Activated T-cell treated with anti-CD3 and anti-CD28 coated beads, Interleukin-2, amount 50 U/mL, for 1 hour (primary cell): ENCODE data around the gene PCDHGB4.
A peak's percentile ranks its signal among the peaks of the same experiment; 100 is the strongest.
"Not testable (repeated sequence)": the region's sequence is repeated elsewhere in the genome, so short reads cannot be mapped to it uniquely, and the experiment has no call there.

Experiments
- DNase-seq: peaks from one replicate; pipeline ENCODE4 v3.0.0-alpha.2; 2020

PCDHGB4 gene

DNA sequence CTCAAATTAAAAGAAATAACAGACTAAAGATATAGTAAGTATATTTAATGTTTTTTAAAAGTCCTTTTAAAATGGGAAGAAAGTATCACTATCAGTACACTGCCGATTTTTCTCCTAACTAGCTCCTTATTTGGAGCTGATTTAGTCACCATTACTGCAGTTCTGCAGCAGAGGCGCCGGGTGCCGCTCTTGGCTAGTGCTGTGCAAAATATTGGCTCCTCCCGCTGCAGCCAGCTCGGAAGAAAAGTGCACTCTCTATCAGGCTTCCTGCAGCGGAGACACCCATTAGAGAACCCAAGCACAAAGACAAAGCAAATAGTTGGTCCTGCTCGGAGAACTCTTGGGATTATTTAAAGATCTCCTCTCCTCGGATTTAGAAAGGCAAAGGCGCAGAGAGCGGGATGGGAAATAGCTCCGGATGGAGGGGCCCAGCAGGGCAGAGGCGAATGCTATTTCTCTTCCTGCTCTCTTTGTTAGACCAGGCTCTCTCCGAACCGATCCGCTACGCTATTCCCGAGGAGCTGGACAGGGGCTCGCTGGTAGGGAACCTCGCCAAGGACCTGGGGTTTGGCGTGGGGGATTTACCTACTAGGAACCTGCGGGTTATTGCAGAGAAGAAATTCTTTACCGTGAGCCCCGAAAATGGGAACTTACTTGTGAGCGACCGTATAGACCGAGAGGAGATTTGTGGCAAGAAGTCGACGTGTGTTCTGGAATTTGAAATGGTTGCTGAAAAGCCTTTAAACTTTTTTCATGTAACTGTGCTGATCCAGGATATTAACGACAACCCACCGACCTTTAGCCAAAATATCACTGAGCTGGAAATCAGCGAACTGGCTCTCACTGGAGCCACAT lies 17.3 kb upstream of the PCDHGB4 start, which contains the start of gene PCDHGB3:
Gene PCDHGB3, plus strand, starts transcription at position 249 of the 855 bp plus-strand sequence. Its CDS starts 153 bp downstream, at position 402.
- no peak for DNase-seq

DNA sequence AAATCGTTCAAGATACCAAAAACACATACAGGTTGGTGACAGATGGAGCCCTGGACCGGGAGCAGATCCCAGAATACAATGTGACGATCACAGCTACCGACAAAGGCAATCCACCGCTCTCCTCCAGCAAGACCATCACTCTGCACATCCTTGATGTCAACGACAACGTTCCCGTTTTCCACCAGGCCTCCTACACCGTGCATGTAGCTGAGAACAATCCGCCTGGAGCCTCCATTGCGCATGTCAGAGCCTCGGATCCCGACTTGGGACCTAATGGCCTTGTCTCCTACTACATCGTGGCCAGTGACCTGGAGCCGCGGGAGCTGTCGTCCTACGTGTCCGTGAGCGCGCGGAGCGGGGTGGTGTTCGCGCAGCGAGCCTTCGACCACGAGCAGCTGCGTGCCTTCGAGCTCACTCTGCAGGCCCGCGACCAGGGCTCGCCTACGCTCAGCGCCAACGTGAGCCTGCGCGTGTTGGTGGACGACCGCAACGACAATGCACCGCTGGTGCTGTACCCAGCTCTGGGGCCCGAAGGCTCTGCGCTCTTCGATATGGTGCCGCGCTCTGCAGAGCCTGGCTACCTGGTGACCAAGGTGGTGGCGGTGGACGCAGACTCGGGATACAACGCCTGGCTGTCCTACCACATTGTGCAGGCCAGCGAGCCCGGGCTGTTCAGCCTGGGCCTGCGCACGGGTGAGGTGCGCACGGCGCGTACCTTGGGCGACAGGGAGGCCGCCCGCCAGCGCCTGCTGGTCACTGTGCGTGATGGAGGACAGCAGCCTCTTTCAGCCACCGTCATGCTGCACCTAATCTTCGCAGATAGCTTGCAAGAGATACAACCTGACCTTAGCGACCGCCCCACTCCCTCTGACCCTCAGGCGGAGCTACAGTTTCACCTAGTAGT lies 15.7 kb upstream of the PCDHGB4 start:
- no peak for DNase-seq

GRCh38 chr5:141373673-141374317 lies 13.7 kb upstream of the PCDHGB4 start, which contains the start of gene PCDHGA6:
Gene PCDHGA6, plus strand, starts transcription at chr5:141373891. Its CDS starts 193 bp downstream, at chr5:141374084.
- DNase-seq: no peak

DNA sequence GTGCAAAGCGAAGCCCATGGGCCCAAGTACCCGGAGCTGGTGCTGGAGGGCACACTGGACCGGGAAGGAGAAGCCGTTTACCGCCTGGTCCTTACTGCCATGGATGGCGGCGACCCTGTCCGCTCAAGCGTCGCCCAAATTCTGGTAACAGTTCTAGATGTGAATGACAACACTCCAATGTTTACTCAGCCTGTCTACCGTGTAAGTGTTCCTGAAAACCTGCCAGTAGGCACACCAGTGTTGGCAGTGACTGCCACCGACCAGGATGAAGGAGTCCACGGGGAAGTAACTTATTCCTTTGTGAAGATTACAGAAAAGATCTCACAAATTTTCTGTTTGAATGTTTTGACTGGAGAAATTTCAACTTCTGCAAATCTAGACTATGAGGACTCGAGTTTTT lies 12.9 kb upstream of the PCDHGB4 start:
- no peak for DNase-seq

- DNase-seq: not testable (repeated sequence)
These were observed 11.9 kb upstream of the PCDHGB4 start for GRCh38 chr5:141375444-141376155.

- DNase-seq: no peak
These were observed 4.8 kb upstream of the PCDHGB4 start, which contains the start of gene PCDHGA7 for GRCh38 chr5:141382469-141383294. Gene PCDHGA7, plus strand, starts transcription at chr5:141382742. Its CDS starts 158 bp downstream, at chr5:141382900.

DNA sequence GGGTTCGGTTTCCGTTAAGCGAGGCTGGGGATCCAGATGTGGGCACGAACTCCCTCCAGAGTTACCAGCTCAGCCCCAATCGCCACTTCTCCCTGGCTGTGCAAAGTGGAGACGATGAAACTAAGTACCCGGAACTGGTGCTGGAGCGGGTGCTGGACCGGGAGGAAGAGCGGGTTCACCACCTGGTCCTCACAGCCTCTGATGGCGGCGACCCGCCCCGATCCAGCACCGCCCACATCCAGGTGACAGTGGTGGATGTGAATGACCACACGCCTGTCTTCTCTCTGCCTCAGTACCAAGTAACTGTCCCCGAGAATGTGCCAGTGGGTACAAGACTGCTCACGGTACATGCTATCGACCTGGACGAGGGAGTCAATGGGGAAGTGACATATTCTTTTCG lies 4.2 kb upstream of the PCDHGB4 start:
- DNase-seq: no peak

DNA sequence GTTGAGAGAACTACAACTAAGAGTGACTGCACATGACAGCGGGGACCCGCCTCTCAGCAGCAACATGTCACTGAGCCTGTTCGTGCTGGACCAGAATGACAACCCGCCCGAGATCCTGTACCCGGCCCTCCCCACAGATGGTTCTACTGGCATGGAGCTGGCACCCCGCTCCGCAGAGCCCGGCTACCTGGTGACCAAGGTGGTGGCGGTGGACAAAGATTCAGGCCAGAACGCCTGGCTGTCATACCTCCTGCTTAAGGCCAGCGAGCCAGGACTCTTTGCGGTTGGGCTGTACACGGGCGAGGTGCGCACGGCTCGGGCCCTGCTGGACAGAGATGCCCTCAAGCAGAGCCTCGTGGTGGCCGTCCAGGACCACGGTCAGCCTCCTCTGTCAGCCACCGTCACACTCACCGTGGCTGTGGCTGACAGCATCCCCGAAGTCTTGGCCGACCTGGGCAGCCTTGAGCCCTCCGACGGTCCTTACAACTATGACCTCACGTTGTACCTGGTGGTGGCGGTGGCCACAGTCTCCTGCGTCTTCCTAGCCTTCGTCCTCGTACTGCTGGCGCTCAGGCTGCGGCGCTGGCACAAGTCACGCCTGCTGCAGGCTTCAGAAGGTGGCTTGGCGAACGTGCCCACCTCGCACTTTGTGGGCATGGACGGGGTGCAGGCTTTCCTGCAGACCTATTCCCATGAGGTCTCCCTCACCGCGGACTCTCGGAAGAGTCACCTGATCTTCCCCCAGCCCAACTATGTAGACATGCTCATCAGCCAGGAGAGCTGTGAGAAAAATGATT lies 2.8 kb upstream of the PCDHGB4 start:
- DNase-seq: no peak

DNA sequence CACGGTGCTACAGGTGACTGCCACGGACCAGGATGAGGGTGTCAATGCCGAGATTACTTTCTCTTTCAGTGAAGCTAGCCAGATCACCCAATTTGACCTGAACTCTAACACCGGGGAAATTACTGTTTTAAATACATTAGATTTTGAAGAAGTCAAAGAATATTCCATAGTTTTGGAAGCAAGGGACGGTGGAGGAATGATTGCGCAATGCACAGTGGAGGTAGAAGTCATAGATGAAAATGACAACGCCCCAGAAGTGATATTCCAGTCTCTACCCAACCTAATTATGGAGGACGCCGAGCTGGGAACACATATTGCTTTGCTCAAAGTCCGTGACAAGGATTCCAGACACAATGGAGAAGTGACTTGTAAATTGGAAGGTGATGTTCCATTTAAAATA lies 1.2 kb downstream of the PCDHGB4 start:
- no peak for DNase-seq

DNA sequence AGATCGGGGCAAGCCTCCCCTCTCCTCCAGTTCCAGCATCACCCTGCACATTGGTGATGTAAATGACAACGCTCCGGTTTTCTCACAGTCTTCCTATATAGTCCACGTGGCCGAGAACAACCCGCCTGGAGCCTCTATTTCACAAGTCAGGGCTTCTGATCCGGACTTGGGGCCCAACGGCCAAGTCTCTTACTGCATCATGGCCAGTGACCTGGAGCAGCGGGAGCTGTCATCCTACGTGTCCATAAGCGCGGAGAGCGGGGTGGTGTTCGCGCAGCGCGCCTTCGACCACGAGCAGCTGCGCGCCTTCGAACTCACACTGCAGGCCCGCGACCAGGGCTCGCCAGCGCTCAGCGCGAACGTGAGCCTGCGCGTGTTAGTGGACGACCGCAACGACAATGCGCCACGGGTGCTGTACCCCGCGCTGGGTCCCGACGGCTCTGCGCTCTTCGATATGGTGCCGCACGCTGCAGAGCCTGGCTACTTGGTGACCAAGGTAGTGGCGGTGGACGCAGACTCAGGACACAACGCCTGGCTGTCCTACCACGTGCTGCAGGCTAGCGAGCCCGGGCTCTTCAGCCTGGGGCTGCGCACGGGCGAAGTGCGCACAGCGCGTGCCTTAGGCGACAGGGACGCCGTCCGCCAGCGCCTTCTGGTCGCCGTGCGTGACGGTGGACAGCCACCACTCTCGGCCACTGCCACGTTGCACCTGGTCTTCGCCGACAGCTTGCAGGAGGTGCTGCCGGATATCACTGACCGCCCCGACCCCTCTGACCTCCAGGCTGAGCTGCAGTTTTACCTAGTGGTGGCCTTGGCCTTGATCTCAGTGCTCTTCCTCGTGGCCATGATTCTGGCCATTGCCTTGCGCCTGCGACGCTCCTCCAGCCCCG lies 1.9 kb downstream of the PCDHGB4 start:
- no peak for DNase-seq

DNA sequence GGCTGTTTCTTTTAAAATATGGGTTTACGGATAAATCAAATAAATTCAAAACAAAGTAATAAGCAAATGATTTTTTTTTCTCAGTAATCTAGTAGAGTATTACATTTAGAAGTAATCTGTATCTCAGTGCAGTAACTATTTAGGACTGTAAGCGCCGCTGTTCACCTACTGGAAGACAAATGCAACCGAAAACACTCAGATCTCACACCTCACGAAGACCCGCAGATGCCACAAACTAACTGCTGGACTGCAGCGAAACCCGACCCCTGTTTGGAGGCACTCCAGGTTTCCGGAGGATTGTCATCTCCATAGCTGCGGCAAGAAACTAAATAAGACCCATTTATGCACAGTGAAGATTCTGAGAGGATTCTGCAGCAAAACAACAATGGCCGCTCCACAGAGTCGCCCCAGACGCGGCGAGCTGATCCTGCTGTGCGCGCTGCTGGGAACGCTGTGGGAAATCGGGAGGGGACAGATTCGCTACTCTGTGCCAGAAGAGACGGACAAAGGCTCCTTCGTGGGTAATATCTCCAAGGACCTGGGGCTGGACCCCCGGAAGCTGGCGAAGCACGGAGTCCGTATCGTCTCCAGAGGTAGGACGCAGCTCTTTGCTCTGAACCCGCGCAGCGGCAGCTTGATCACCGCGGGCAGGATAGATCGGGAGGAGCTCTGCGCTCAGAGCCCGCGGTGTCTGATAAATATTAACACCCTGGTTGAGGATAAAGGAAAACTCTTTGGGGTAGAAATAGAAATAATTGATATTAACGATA lies 5.1 kb downstream of the PCDHGB4 start, which contains the start of gene PCDHGA8:
Gene PCDHGA8, plus strand, starts transcription at position 205 of the 770 bp plus-strand sequence. Its CDS starts 181 bp downstream, at position 386.
- no peak for DNase-seq

- no peak for DNase-seq
These were observed 5.8 kb downstream of the PCDHGB4 start for GRCh38 chr5:141393267-141393666.

DNA sequence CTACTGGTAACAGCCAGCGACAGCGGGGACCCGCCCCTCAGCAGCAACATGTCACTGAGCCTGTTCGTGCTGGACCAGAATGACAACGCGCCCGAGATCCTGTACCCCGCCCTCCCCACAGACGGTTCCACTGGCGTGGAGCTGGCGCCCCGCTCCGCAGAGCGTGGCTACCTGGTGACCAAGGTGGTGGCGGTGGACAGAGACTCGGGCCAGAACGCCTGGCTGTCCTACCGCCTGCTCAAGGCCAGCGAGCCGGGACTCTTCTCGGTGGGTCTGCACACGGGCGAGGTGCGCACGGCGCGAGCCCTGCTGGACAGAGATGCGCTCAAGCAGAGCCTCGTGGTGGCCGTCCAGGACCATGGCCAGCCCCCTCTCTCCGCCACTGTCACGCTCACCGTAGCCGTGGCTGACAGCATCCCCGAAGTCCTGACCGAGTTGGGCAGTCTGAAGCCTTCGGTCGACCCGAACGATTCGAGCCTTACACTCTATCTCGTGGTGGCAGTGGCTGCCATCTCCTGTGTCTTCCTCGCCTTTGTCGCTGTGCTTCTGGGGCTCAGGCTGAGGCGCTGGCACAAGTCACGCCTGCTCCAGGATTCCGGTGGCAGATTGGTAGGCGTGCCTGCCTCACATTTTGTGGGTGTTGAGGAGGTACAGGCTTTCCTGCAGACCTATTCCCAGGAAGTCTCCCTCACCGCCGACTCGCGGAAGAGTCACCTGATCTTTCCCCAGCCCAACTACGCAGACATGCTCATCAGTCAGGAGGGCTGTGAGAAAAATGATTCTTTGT lies 7.1 kb downstream of the PCDHGB4 start:
- not testable (repeated sequence) for DNase-seq

DNA sequence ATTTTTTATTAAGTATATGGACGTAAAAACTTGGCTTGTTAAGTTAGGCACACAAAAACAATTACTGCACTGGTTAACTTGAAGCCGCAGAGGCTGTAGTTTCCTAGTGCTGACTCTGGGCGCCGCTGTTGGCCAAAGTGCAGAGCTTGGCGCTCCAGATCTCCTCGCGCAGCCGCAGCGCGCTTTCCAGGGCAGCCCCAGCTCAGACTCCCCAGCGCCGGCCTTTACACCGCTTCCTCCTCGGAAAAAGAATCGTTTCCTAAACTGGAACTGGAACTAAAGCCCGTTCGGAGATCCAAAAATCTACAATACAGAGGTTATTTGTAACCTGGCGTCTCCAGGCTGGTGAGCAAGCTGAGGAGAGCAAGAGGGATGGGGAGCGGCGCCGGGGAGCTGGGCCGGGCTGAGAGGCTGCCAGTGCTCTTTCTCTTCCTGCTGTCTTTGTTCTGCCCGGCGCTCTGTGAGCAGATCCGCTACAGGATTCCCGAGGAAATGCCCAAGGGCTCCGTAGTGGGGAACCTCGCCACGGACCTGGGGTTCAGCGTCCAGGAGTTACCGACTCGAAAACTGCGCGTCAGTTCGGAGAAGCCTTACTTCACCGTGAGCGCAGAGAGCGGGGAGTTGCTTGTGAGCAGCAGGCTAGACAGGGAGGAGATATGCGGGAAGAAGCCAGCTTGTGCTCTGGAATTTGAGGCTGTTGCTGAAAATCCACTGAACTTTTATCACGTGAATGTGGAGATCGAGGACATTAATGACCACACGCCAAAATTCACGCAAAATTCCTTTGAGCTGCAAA lies 10.5 kb downstream of the PCDHGB4 start, which contains the start of gene PCDHGB5:
Gene PCDHGB5, plus strand, starts transcription at position 192 of the 796 bp plus-strand sequence. Its CDS starts 181 bp downstream, at position 373.
- peak; percentile 42 for DNase-seq

- no peak for DNase-seq
These were observed 11.1 kb downstream of the PCDHGB4 start for GRCh38 chr5:141398608-141399007.

DNA sequence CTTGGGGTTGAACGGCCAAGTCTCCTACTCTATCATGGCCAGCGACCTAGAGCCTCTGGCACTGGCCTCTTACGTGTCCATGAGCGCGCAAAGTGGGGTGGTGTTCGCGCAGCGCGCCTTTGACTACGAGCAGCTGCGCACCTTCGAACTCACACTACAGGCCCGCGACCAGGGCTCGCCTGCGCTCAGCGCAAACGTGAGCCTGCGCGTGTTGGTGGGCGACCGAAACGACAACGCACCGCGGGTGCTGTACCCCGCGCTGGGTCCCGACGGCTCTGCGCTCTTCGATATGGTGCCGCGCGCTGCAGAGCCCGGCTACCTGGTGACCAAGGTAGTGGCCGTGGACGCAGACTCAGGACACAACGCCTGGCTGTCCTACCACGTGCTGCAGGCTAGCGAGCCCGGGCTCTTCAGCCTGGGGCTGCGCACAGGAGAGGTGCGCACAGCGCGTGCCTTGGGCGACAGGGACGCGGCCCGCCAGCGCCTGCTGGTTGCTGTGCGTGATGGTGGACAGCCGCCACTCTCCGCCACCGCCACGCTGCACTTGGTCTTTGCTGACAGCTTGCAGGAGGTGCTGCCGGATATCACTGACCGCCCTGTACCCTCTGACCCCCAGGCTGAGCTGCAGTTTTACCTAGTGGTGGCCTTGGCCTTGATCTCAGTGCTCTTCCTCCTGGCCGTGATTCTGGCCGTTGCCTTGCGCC lies 12.2 kb downstream of the PCDHGB4 start:
- DNase-seq: no peak
